Esophagus squamous epithelium (tissue), 5 donors: ENCODE measurements around the gene USP10. TPM values are rescaled to one million over a fixed set of nuclear protein-coding genes. Genes with fewer than 3 reads are reported as not detected.
"Not testable (repeated sequence)": the region's sequence is repeated elsewhere in the genome, so short reads cannot be mapped to it uniquely, and the experiment has no call there.

ENCODE experiments used
- DNase-seq: peaks from one replicate; lab custom pipeline; 2025; lab: John Stamatoyannopoulos, UW
- H3K27ac ChIP-seq, 4 donors: fragments of 200-600 bp; sonication (generic); one replicate each; pipeline ENCODE4 v1.5.1; 2016 to 2019; ENCODE audit warnings: mild to moderate bottlenecking in 1 of 4
- H3K27me3 ChIP-seq, 4 donors: fragments of 200-600 bp; sonication (generic); 1 replicate in 3 of 4; 2 replicates in 1 of 4; pipeline versions ENCODE4 v1.5.1 to v1.6.0; 2017 to 2021; ENCODE audit warnings: antibody characterized with exemption in 1 of 4
- H3K36me3 ChIP-seq, 3 donors: fragments of 200-600 bp; sonication (generic); one replicate each; pipeline ENCODE4 v1.5.1; 2016 to 2019
- H3K4me1 ChIP-seq, 3 donors: fragments of 200-600 bp; sonication (generic); one replicate each; pipeline ENCODE4 v1.5.1; 2017 to 2019
- H3K4me3 ChIP-seq, 4 donors: fragments of 200-600 bp; sonication (generic); 1 replicate in 3 of 4; 2 replicates in 1 of 4; pipeline ENCODE4 v1.5.1; 2016 to 2019; ENCODE audit warnings: mild to moderate bottlenecking in 2 of 4, moderate library complexity in 1 of 4
- H3K9me3 ChIP-seq, 3 donors: fragments of 200-600 bp; sonication (generic); one replicate each; pipeline ENCODE4 v1.5.1; 2016 to 2019
- POLR2A ChIP-seq, 4 donors: fragments of 450-650 bp; IDR thresholded peaks; one replicate each; pipeline ENCODE4 v1.6.1; 2017; ENCODE audit warnings: antibody characterized with exemption in 4 of 4, mild to moderate bottlenecking in 4 of 4, moderate library complexity in 3 of 4
- WGBS, 2 donors: methylation state at CpG; one replicate each; pipeline ENCODE4 v1.1.5; 2018; 5-methylcytosine and 5-hydroxymethylcytosine counted together
- intact Hi-C: fragments of 100-400 bp; cut with DNase I; formaldehyde crosslinking; loops from one replicate; pipeline ENCODE4 v1.15.0; 2022
- total RNA-seq, 4 donors: library from RNA; depleted of rRNA; stranded (reverse); fragments of >200 nt; gene quantifications; one replicate each; pipeline ENCODE4 v1.1.0, GENCODE V29; 2016
- TF ChIP-seq, protein P1 (sequence below), 6 experiments: fragments of 450-650 bp in 4 of 6; fragments of 200-600 bp in 2 of 6; sonication (generic) in 2 of 6; IDR thresholded peaks; one replicate each; pipeline ENCODE4 v1.5.1; 2016 to 2019; ENCODE audit warnings: antibody characterized with exemption in 6 of 6, mild to moderate bottlenecking in 4 of 6, moderate library complexity in 4 of 6
- donor health status: DM: yes; HTN: yes; CAD: no.

The USP10 gene
- total RNA-seq, 4 donors from 2014 or later: 44.7 to 71.5 (median 56.0) TPM

DNA sequence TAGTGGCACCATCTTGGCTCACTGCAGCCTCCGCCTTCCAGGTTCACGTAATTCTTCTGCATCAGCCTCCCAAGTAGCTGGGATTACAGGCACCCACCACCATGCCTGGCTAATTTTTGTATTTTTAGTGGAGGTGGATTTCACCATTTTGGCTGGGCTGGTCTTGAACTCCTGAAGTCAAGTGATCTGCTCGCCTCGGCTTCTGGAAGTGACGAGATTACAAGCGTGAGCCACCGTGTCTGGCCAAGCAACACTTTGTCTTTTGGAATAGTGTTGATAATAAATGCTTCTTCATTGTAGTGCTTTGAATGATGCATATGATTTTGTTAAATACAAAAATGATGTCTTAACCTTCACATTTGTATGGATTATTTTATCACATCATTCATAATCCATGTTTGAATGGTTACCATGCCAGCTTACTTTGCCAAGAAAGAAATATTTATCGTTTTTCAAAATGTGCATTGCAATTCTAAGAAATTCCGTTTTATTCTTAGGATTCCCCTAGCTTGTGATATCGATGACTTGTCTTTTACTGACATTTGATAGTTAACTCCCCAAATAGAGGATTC is 29.1 kb downstream of the USP10 start:
- peak overlapping the region in 2 of 4 donors; percentile 83 to 90 for H3K27ac ChIP-seq
- H3K4me1 ChIP-seq: peaks cover 30 to 88% (median 35%) of the 10 kb centered on the region in 3 donors
- no peak overlapping the region for H3K4me3 ChIP-seq
- peaks cover 0 to 6% (median 0%) of the 10 kb centered on the region in 3 donors for H3K36me3 ChIP-seq
- TF ChIP-seq, protein P1, sequence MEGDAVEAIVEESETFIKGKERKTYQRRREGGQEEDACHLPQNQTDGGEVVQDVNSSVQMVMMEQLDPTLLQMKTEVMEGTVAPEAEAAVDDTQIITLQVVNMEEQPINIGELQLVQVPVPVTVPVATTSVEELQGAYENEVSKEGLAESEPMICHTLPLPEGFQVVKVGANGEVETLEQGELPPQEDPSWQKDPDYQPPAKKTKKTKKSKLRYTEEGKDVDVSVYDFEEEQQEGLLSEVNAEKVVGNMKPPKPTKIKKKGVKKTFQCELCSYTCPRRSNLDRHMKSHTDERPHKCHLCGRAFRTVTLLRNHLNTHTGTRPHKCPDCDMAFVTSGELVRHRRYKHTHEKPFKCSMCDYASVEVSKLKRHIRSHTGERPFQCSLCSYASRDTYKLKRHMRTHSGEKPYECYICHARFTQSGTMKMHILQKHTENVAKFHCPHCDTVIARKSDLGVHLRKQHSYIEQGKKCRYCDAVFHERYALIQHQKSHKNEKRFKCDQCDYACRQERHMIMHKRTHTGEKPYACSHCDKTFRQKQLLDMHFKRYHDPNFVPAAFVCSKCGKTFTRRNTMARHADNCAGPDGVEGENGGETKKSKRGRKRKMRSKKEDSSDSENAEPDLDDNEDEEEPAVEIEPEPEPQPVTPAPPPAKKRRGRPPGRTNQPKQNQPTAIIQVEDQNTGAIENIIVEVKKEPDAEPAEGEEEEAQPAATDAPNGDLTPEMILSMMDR (IDR thresholded peaks at IDR 0.05): no peak
- no peak for TF ChIP-seq POLR2A (IDR thresholded peaks at IDR 0.05)
- no peak for DNase-seq
- intact Hi-C loops: loop anchor here (5.0 to 10.0 kb wide), 2 partner anchors 107 to 214 kb away; no protein-coding TSS in a partner anchor
- no peaks in the 10 kb centered on the region for H3K9me3 ChIP-seq
- no peaks in the 10 kb centered on the region for H3K27me3 ChIP-seq
- WGBS, 2 donors: 60 to 69% methylated on average over 8 to 10 of the region's 10 CpGs

DNA sequence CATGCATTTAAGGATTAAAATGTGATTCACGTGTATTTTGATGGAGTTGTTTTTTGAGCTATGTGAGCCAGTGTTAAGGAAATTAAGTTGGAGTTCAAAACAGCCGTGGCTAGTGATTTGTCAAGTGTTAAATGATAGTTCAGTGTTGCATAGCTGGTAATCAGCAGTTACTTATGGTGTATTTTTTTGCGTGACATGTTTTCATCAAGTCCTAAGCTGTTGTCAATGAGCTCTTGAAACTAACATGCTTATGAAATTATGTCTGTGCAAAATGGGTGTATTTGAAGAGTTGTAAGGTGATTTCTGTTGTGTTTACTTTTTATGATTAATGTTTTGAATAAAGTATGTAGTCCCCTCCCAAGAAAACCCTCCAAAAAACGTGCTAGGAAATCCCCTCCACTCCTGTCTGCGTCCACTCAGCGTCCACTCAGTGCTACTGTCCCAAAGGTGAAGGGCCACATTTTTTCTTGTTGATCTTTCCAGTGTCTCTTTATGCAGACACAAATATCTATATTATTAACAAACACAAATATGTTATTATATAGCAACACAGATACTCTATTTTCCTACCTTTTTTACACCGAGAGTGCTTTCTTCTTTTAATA is 30.0 kb downstream of the USP10 start:
- peaks cover 30 to 88% (median 40%) of the 10 kb centered on the region in 3 donors for H3K4me1 ChIP-seq
- no peak for TF ChIP-seq POLR2A (IDR thresholded peaks at IDR 0.05)
- TF ChIP-seq, protein P1 (IDR thresholded peaks at IDR 0.05): no peak
- H3K9me3 ChIP-seq: no peaks in the 10 kb centered on the region
- H3K36me3 ChIP-seq: peaks cover 0 to 11% (median 0%) of the 10 kb centered on the region in 3 donors
- H3K27ac ChIP-seq: peak overlapping the region; percentile 47 to 90 (median 74)
- no peak for DNase-seq
- H3K4me3 ChIP-seq: peak overlapping the region in 1 of 4 donors; percentile 21
- 20 to 21% methylated on average over 7 of the region's 7 CpGs for WGBS, 2 donors
- H3K27me3 ChIP-seq: no peaks in the 10 kb centered on the region
- intact Hi-C loops: loop anchor here (5.0 to 10.0 kb wide), 2 partner anchors 108 to 215 kb away; no protein-coding TSS in a partner anchor

DNA sequence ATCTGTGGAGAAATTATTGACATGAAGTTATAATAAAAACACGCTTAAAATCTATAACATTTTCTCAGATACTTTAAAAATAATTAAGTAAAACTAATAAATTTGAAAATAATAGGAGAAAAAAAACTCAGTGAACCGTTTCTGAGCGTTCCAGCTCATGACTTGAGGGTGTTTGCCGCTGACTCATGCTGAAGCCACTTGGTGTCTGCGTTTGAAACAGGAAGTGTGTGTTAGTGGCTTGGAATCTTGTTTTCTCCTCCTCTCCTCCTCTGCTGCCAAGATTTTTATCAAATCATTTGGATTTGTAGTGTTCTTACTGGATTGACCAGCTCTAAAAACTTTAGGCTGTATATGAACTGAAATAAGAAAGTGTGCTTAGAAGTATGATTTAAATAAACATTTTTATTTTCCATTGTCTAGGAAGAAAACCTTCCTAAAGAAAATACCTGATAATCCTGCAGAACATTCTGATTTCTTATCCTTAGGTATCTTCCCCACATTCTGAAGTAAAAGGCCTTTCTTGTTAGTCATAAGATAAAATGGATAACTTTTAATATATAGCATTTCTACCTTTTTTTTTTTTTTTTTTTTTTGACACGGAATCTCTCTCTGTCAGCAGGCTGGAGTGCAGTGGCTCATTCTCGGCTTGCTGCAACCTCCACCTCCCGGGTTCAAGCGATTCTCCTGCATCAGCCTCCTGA is 30.8 kb downstream of the USP10 start:
- intact Hi-C loops: no loop called here
- Histone ChIP-seq H3K27ac (peak overlapping the region; percentile 47 to 90 (median 82)), H3K9me3 (no peaks in the 10 kb centered on the region), H3K36me3 (peaks cover 0 to 11% (median 0%) of the 10 kb centered on the region in 3 donors), H3K27me3 (no peaks in the 10 kb centered on the region), H3K4me3 (peak overlapping the region in 1 of 4 donors; percentile 21), H3K4me1 (peaks cover 26 to 88% (median 43%) of the 10 kb centered on the region in 3 donors)
- 17 to 20% methylated on average over 9 of the region's 9 CpGs for WGBS, 2 donors
- no peak for DNase-seq
- TF ChIP-seq, protein P1 (IDR thresholded peaks at IDR 0.05): no peak
- peak in 1 of 4 donors; percentile 19 for TF ChIP-seq POLR2A (IDR thresholded peaks at IDR 0.05)

DNA sequence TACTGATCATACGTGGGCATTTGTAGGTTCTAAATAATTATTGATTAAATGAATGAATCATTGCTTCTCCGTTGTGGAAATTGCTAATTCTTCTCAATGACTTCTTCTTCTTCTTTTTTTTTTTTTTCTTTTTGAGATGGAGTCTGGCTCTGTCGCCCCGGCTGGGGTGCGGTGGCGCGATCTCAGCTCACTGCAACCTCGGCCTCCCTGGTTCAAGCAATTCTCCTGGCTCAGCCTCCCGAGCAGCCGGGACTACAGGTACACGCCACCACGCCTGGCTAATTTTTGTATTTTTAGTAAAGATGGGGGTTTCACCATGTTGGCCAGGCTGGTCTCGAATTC is 32.5 kb downstream of the USP10 start:
- H3K4me3 ChIP-seq: peak overlapping the region in 1 of 4 donors; percentile 2
- 72 to 73% methylated on average over 5 to 12 of the region's 13 CpGs for WGBS, 2 donors
- intact Hi-C loops, DNase-seq, H3K9me3 ChIP-seq, H3K27me3 ChIP-seq: not testable (repeated sequence)
- H3K27ac ChIP-seq: peak overlapping the region; percentile 76 to 90 (median 82)
- H3K36me3 ChIP-seq: peaks cover 0 to 11% (median 0%) of the 10 kb centered on the region in 3 donors
- H3K4me1 ChIP-seq: peaks cover 27 to 89% (median 41%) of the 10 kb centered on the region in 3 donors

DNA sequence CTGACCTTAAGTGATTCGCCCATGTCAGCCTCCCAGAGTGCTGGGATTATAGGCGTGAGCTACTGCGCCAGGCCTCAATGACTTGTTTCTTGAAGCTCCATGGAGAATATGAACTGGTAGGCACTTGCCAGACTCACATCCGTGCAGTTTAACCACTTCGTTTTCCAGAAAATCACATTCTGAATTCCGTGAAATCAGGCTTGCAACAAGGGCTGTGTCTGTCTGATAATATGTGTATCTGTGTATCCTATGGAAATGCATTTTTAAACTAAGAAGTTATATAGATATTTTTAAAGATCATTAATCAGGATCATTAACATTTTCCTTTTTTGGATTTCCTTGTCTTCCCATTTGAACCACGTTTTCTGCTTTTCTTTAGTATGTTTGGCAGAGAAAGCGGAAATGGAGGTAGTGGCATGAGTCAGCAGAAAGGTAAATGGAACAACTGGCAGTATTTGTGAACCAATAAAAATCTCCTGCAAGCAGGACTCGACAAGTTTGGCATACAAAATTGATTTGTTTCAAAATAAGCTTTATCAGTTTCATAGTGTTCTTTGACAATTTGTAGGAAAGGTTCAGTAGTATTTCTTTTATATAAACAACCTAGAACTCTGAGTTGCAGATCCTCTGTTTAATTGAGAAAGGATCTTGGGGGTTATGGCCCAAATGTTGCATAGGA is 33.0 kb downstream of the USP10 start:
- DNase-seq: no peak
- Histone ChIP-seq H3K4me3 (peak overlapping the region in 2 of 4 donors; percentile 2 to 22), H3K4me1 (peaks cover 32 to 94% (median 46%) of the 10 kb centered on the region in 3 donors)

More for the DNA sequence above, 33.0 kb downstream of the USP10 start:
- no peak for TF ChIP-seq POLR2A (IDR thresholded peaks at IDR 0.05)
- TF ChIP-seq, protein P1 (IDR thresholded peaks at IDR 0.05): no peak
- WGBS, 2 donors: 30 to 54% methylated on average over 8 to 9 of the region's 9 CpGs
- H3K27me3 ChIP-seq: no peaks in the 10 kb centered on the region
- H3K36me3 ChIP-seq: peaks cover 0 to 11% (median 0%) of the 10 kb centered on the region in 3 donors
- no peaks in the 10 kb centered on the region for H3K9me3 ChIP-seq
- H3K27ac ChIP-seq: peak overlapping the region; percentile 76 to 90 (median 82)
- intact Hi-C loops: no loop called here
